Choroid plexus epithelial cell (primary cell): Measurements from ENCODE around the gene TMEM151B.
A peak's percentile ranks its signal among the peaks of the same experiment; 100 is the strongest.

Source experiments
- DNase-seq: peaks from one replicate; pipeline ENCODE4 v3.0.0-alpha.2; 2010; ENCODE audit warnings: low read depth
- H3K4me3 ChIP-seq: 2 replicates; pipeline ENCODE4 v1.5.1; 2011; ENCODE audit warnings: low read depth, mild to moderate bottlenecking, control low read depth, low read length, moderate library complexity
- TF ChIP-seq, protein P1 (sequence below): conservative IDR thresholded peaks from 2 replicates; pipeline ENCODE4 v1.5.1; 2011; ENCODE audit warnings: low read depth, mild to moderate bottlenecking, control low read depth, inconsistent platforms, low read length, moderate library complexity

TMEM151B gene

DNA sequence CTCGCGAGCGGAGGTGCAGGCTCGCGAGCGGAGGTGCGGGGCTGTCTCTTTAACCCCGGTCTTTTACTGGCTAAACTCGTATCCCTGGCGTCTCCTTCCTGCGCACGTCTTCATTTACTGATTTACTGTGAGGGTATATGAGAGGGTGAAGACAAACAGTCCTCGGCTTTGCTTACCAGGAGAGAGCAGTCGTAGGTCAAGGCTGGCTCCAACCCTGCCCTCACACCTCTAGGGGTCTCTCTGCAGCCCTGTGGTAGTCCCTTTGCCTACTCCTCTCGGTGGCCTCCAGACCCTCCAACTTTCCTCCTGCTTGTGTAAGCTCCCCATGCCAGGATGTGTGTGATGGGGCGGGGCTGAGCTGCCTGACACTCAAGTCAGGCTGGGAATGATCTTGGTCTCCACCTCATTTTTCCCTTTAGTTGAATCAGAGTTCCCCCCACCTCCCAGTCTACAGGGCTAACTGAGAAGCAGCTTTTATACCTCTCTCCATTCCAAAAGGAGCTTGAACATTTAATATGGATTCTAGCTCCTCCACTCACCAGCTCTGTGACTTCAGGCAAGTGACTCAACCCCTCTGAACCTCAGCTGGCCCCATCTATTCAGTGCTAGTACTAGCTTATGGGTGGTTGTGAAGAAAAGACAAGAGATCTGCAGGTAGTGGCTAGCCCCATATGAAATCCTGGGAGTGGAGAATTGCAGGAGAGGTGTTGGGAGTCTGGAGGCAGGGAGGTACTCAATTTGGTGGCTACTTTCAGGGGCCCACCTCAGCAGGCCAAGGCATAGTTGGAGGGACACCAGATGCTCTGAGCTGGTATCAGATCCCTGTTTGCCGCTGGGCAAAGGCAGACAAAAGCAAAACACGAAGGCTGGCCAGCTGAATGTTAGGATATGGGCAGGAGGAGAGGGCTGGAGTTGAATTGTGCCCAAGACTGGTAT, 46.0 kb upstream of the TMEM151B start:
- peak overlapping the region; percentile 57 for H3K4me3 ChIP-seq
- TF ChIP-seq, protein P1, sequence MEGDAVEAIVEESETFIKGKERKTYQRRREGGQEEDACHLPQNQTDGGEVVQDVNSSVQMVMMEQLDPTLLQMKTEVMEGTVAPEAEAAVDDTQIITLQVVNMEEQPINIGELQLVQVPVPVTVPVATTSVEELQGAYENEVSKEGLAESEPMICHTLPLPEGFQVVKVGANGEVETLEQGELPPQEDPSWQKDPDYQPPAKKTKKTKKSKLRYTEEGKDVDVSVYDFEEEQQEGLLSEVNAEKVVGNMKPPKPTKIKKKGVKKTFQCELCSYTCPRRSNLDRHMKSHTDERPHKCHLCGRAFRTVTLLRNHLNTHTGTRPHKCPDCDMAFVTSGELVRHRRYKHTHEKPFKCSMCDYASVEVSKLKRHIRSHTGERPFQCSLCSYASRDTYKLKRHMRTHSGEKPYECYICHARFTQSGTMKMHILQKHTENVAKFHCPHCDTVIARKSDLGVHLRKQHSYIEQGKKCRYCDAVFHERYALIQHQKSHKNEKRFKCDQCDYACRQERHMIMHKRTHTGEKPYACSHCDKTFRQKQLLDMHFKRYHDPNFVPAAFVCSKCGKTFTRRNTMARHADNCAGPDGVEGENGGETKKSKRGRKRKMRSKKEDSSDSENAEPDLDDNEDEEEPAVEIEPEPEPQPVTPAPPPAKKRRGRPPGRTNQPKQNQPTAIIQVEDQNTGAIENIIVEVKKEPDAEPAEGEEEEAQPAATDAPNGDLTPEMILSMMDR = no peak
- DNase-seq = no peak

DNA sequence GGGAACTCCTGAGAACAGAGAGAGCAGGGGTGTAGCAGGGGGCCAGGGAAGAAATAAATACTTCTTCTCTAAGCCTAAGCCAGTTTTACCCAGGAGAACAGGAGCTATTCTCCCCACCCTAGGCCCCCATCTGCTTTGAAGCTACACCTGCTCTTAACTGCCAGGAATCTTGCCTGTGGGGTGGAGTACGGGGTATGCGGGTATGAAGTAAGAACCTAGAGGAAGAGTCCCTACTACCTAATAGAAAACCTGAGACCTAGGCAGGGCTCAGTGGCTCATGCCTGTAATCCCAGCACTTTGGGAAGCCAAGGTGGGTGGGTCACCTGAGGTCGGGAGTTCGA, 45.3 kb upstream of the TMEM151B start:
- TF ChIP-seq, protein P1 = no peak
- no peak overlapping the region for H3K4me3 ChIP-seq
- no peak for DNase-seq

DNA sequence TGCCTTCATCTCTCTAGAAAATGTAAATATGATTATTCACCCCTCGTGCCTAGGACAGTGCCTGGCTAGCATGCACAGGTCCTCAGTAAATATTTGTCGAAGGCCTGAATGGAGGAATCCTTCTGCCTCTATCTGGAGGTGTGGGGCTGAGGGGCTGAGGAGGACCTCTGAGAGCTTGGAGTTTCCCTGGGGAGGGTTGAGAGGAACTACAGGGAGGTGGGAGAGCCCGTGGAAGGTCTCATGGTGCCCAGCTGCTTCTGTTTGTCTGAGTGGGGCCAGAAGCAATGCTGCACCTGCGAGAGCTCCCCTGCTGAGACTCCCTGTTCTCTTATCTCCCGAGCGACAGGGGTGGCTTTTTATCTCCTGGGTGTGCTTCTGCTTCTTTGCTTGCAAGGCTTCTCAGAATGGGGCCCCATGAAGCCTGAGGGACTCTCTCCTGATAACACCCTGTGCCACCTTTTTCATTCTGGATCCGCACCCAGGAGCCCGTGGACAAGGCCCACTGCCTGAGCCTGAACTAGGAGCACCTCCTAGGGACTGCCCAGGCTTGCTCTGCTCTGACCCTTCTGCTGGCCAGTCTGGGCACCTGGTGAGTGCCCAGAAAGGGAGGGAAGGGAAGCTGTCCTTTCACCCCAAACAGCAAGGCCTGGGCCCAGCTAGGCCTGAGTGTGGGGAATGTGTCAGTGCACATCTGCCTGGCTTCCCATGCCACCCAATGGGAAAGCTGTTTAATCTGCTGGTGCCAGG, 44.5 kb upstream of the TMEM151B start:
- DNase-seq = no peak
- H3K4me3 ChIP-seq = no peak overlapping the region
- TF ChIP-seq, protein P1 = no peak

DNA sequence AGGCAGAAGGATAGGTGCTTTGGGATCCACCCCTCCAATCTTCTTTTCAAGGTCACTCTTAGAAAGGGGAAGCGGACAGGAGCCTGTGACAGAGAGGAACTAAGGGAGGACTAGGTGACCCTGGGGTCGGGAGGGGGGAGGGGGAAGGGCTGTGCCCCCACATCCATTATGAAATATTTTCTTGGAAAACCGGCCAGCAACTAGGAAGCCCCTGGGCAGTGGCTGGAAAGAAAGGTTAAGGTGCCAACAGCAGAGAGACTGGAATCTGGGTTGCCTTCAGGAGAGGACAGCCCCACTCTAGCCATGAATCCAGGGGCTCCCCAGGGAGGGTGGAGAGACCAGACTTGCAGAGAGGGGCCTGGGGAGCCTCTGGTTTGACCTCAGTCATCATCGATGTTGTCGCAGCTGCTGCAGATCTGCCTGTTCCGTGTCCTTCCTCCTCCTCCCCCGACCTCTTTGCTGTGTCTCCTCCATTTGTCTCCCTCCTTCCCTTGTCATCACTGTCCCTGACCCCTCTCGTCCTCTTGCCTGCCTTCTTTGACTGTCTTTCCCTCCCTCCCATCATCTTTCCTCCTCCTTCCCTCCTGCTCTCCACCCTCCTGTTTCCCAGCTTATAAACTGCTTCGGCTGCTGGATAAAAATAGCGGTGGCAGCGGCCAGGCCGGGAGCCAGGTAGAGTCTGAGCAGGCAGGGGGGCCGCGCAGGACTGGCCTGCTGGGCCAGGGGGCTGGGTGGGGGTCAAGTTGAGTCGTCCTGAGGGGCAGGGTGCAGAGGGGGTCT, 43.7 kb upstream of the TMEM151B start:
- no peak for DNase-seq
- TF ChIP-seq, protein P1 = no peak
- H3K4me3 ChIP-seq = no peak overlapping the region

DNA sequence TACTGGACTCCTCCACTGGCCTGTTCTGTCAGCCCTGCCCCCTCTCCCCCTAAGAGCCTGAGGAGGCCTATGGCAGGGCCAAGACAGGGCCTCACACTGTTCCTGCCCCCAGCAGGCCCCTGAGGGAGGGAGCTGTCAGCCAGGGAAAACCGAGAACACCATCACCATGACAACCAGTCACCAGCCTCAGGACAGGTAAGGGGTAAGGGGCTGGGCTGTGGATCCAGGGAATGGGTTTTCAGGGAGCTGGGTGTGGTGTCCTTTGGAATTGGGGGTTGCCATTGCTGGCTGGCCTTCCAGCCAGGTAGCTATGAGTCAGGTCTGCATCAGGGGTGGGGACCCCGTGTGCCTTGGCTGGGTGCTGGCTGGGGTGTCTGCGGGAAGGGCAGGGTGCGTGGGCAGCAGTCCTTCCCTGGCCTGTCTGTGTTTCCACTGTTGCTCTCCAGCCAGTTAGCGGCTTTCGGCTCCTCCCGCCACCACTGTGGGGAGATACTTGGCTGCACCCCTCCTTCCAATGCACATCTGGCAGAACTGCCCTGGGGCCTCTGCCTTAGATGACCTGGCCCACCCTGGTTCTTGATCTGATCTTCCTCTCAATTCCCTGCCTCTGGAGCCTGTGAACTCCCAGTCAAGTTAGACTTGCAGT, 43.0 kb upstream of the TMEM151B start:
- DNase-seq = no peak
- no peak overlapping the region for H3K4me3 ChIP-seq
- TF ChIP-seq, protein P1 = no peak

DNA sequence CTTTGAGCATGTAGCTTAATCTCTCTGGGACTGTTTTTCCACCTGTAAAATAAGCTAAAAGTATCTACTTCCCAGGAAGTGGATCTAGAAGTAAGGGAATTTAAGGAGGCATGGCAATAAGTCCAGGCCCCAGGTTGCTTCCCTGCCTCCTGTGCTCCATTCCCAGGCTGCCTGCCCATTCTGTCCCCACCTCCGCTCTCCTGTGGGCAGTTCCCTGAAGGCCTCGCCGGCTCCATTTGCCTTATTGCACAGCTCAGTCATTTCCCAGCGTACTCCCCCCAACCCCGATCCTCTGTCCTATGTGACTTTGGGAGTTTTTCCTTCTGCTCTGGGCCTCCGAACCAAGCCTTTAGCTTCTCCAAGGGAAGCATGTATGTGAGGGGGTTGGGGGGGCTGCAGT, 42.2 kb upstream of the TMEM151B start:
- no peak for DNase-seq
- H3K4me3 ChIP-seq = no peak overlapping the region
- TF ChIP-seq, protein P1 = no peak
